Measurements from ENCODE around the gene ALOX5.
"Not testable (repeated sequence)": the region's sequence is repeated elsewhere in the genome, so short reads cannot be mapped to it uniquely, and the experiment has no call there.

Gene ALOX5

GRCh38 chr10:45471059-45471458, 97.0 kb downstream of the ALOX5 start:
- no peak for DNase-seq

GRCh38 chr10:45471531-45472310, 97.7 kb downstream of the ALOX5 start:
- no peak for DNase-seq

GRCh38 chr10:45473126-45473525, 99.1 kb downstream of the ALOX5 start:
- no peak for DNase-seq

- no peak for DNase-seq
Measured at GRCh38 chr10:45476559-45476958, 102.5 kb downstream of the ALOX5 start.

GRCh38 chr10:45480294-45480693, 106.3 kb downstream of the ALOX5 start:
- DNase-seq, result no peak

GRCh38 chr10:45481100-45481499, 107.1 kb downstream of the ALOX5 start:
- not testable (repeated sequence) for DNase-seq

- no peak for DNase-seq
Measured at GRCh38 chr10:45483002-45483401, 109.0 kb downstream of the ALOX5 start.

- no peak for DNase-seq
Measured at GRCh38 chr10:45487735-45488134, 113.7 kb downstream of the ALOX5 start.

- no peak for DNase-seq
Measured at GRCh38 chr10:45488365-45488764, 114.3 kb downstream of the ALOX5 start.

- DNase-seq, result no peak
Measured at GRCh38 chr10:45490277-45490676, 116.3 kb downstream of the ALOX5 start.

GRCh38 chr10:45491061-45491460, 117.0 kb downstream of the ALOX5 start:
- DNase-seq, result no peak

Measured in CD4-positive, alpha-beta T cell treated with Interleukin-4 for 1 hour (primary cell).